HG02763 (cell line): ENCODE data around the gene RNF144A.
A peak's percentile ranks its signal among the peaks of the same experiment; 100 is the strongest.
"Not testable (repeated sequence)": the region's sequence is repeated elsewhere in the genome, so short reads cannot be mapped to it uniquely, and the experiment has no call there.

ENCODE experiments used
- ATAC-seq: cut with Tn5 transposase; IDR thresholded peaks from one replicate; pipeline ENCODE4 v1.9.1; 2021; ENCODE audit warnings: mild to moderate bottlenecking, moderate library complexity; ENCODE audit not compliant: unreplicated experiment

The RNF144A gene

GRCh38 chr2:6999211-6999877 is 82.1 kb downstream of the RNF144A start:
- ATAC-seq = peak; percentile 78

DNA sequence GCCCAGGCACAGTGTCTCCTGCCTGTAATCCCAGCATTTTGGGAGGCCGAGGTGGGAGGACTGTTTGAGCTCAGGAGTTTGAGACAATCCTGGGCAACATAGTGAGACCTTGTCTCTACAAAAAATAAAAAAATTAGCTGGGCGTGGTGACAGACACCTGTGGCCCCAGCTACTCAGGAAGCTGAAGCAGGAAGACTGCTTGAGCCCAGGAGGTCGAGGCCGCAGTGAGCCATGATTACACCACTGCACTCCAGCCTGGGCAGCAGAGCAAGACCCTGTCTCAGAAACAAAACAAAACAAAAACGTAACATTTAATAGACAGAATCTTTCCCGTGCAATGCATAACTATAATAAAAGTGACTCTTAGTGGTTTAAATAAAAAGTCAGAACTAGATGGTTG is 84.2 kb downstream of the RNF144A start:
- not testable (repeated sequence) for ATAC-seq

GRCh38 chr2:7003895-7004294 is 86.7 kb downstream of the RNF144A start:
- no peak for ATAC-seq

DNA sequence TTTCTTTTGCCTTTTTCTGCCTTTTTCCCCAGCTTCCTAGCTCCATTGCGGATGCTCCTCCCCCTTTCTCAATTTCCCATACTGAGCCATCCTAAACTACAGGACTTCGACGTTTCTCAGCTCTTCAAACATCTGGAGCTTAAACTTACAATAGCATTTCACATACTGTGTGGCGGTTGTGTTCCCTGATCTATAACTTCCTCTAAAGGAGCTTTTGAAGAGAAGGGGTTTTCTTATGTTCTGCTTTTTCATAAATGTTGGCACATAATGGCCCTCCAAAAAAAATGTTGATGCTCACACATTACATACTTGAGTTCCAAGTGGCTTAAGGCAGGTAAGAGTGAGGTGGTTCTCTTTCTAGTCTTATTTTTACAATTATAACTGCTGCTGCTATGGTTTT is 87.4 kb downstream of the RNF144A start:
- no peak for ATAC-seq

DNA sequence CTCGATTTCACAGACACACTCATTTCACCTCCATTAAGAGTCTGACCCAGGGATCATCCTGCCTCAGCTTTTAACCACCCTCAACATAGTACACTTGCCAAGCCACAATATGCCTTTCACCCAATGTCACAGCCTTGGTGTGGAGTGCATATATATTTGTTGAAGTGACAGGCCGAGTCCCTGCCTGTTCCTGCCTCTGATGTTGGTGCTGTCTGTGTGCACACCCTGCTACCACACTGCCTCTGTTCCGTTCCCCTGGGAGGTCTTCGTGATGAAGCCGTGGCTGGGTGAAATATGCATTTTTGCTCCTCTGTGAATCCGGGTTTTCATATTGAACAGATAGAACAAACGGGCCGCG is 90.3 kb downstream of the RNF144A start:
- ATAC-seq = no peak

DNA sequence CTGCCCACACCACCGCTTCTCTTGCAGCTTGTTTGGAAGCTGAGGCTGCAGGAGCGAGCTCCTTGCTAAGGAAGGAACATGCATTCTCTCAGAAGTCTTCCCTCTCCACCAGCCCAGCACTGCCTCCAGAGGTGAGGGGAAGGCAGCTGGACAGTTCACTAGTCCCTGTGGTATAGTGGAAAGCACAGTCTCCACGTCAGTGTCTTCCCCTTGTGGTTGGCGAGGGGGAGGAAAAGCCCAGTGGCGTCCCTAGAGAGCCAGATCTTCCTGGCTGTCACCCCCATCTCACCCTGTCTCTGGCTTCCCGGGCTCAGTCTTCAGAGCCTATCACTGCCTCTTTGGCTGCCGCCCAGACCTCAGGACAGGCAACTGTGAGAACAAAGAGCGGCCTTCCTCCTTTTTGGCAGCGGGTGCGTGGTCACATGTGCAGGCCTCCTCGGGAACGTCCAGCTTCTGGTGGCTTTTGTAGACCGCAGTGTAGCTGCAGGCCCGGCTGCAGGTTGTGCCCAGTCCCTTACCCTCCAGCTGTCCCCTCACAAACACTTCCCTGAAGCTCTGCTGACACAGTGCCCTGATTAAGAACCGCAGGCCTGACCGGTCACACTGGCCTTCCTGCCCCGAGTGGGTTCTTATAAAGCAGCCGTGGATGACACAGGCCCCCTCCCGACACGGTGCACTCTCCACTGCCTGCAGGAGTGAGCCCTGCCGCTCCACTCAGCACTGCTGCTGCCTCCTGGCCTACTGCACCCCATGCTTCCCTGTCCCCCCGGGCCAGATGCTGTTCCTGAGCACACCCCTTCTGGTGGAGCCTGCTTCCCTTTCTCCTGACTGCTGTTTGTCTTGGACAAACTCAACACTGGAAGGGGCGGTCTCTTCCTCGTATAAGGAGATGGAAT is 90.9 kb downstream of the RNF144A start:
- no peak for ATAC-seq

- ATAC-seq = no peak
Observed at GRCh38 chr2:7009207-7009911, 92.1 kb downstream of the RNF144A start.

- ATAC-seq = no peak
Observed at GRCh38 chr2:7010391-7011054, 93.3 kb downstream of the RNF144A start.

DNA sequence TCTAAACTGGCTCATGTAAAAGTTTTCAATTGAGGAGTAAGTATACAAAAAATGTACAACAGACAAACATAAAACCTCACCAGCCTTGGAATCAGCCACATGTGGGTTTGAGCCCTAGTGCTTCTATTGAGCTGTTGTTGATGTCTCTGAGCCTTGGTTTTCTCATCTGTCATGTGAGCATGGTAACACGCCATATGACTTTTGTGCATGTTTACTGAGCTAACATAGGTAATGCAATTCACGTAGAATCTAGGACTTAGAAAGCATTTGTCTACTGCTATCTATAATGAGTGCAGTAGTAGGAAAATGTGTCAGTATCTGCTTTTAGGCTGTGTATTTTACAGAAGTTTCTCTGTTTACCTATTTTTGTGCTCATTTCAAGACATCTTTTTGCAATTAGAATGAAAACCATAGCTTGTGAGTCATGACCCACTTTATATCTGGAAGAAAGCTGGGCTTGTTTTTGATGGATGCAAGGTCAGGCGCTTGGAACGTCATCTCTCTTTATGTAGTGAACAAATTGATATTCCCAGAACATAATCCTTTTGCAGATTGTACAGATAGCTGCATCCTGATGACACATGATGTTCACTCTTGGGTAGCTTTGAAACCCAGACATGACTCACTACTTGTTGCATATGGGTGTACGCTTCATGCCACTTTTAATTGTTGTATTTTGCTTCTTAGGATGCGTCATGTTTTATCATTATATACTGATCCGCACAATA is 94.3 kb downstream of the RNF144A start:
- ATAC-seq = no peak

DNA sequence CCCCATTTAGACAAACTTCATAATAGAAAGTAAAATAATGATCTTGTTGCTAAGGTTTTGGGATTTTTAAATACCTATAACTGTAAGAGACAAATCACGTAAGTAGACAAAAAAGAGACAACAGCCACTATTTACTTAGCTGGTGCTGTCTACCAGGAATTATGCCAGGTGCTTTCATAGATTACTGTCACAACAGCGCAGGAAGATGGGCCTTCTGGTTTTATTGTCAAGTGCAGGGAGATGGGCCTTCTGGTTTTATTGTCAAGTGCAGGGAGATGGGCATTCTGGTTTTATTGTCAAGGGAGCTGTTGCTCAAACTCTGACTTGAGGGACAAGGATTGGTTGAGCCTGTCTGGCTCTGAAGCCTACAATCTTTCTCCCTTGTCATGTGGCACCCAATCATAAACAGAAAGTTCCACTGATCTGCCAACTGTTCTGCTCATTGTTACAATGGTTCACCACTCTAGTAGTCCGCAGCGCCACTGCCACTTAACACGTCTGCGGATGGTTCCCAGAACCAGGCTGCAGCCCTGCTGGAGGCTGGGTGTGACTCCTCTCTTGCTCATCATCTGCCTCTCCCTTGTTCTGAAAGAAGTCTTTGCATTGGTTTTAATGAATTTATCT is 95.0 kb downstream of the RNF144A start:
- ATAC-seq = no peak

- ATAC-seq = no peak
Observed at GRCh38 chr2:7013471-7014160, 96.4 kb downstream of the RNF144A start.

GRCh38 chr2:7014174-7014640 is 97.0 kb downstream of the RNF144A start:
- ATAC-seq = no peak

DNA sequence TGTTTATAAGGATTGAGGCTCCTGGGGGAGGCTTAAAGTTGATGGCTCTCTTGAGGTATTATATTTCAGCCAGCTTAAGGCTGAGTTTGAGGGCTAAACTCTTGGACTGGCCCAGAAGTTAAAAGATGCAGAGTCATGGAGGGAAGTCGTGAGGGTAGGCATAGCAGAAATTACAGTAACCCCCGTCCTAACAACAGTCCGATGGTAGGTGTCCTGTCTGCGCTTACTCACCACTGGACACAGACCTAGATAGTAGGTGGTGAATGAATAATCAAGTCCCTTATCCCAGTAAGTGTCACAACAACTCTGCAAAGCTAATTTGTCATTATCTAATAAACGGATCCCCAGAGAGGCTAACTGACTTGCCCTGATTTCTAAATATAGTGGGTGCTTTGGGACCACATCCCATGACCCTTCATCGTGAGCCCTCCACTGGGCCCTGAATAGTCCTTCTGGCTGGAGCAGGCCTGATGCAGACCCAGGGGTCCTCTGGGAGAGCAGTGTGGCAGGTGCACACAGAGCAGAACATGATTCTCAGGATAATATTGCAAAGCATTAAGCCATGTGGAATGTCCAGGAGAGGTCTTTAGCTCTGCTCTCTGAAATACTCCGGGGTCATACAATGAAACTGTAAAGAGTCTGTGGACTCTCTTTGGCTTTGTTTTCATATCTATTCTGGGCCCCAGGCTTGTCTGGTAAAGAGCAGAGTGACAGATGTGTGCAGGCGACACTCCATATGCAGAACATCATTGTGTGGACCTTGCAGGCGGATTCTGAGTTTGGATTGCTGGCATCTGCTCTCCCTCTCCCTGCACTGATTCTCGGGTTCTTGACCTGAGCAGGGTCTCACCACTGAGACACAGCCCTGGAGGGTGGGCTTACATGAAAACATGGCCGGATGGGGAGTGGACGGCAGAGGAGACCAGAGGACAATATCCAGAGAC is 98.1 kb downstream of the RNF144A start:
- no peak for ATAC-seq

DNA sequence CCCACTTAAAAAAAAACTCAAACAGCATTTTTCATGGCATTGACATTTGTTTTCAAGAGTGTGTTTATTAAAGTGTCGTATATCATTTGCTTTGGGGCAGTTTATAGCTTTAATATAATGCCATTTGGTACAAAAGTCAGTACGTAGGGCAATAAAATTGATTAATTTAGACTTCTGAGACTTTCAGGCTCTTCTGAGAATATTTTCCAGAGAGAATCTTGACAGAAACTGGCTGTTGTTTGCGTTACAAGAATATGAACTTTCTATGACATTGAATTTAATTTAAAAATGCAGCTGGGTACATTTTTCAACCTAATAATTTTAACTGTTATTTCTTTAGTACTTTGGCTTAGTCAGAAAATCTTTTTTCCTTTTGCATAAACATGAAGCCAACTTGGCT is 98.9 kb downstream of the RNF144A start:
- ATAC-seq = no peak

DNA sequence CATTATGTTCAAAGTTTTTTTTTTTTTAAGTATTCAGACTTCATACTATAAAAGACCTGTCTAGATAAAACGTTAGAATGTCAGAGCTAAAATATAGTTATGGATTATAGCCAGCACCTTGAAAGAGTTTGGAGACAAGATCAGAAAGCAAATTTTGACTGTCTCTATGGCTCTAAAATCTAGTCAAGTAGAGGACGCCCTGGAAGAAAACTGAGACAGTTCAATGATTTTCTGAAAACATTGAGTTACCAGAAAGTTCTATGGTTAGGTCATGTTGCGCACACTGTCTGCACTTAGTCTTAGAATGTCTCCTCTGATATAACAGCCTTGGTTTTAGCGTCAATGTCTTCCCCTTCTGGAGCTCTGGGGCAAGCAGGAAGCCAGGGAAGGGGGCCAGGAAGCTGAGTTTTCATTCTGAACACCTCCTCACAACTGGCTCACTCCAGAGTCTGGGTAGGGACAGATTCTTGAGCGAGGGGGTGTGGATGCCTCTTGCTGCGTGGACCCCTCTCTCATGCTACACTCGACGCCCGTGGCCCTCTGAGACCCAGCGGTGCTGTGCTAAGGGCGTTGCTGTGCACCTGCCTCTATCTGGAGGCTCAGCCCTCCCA is 99.5 kb downstream of the RNF144A start:
- ATAC-seq = no peak

DNA sequence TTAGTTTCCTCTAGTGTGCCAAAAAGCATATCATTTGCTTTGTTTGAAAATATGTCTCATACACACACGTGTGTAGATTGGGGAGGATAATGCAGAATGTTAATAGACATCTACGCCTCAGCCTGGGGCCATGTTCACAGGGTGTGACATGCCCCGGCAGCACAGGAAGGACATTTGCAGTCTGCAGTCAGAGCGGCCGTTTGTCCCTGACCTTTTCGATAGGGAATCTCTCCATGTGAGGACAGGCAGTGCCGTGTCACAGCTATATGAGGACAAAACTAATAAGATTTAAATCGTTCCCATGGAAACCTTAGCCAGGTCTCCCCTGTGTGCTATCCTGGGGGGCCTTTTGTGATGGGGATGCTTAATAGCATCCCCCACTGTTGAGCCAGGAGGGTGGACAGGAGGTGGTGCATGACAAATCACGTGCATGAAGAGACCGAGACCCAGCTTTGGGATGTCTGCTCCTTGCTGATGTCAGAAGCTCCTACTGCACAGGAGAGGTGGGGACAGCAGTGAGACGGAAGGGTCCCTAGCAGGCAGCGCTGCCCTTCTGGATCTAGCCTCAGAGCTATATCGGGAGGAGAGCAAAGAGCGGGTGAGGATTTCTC is 100.6 kb downstream of the RNF144A start:
- ATAC-seq = no peak

- ATAC-seq = no peak
Observed at GRCh38 chr2:7018282-7018701, 101.1 kb downstream of the RNF144A start.
